HepG2 (cell line): ENCODE measurements around the gene GUCY1A1. TPM values are rescaled to one million over a fixed set of nuclear protein-coding genes. Genes with fewer than 3 reads are reported as not detected.
A peak's percentile ranks its signal among the peaks of the same experiment; 100 is the strongest.

Experiments
- ATAC-seq: fragments of 200-7000 bp; cut with Tn5 transposase; 3 replicates; pipeline ENCODE4 v1.9.1; 2020; ENCODE audit warnings: mild to moderate bottlenecking, moderate library complexity
- BruUV-seq: library from RNA; stranded (reverse); fragments of 400-500 nt; replicated peaks from 2 replicates; lab custom pipeline; 2021; lab: Mats Ljungman, UMichigan
- CTCF ChIA-PET: fragments of 300-600 bp; formaldehyde crosslinking; extraction: SDS; loops from one replicate; lab custom pipeline; 2021; ENCODE audit warnings: low total read pairs, inconsistent platforms, low intra/inter-chr PET ratio; lab: Yijun Ruan, JAX
- POLR2A ChIA-PET: fragments of 350-600 bp; sonication (Branson Sonifier 250); formaldehyde crosslinking; loops from one replicate; lab custom pipeline; 2020; ENCODE audit warnings: antibody characterized with exemption, inconsistent platforms; lab: Yijun Ruan, JAX
- DNase-seq: peaks from one replicate; pipeline ENCODE4 v3.0.0-alpha.2; 2015; ENCODE audit warnings: low spot score
- FAIRE-seq: peaks from 3 replicates; lab custom pipeline; 2011; peaks lifted over from hg19 to GRCh38; lab: Jason Lieb, UNC
- H2AFZ ChIP-seq: one replicate; pipeline ENCODE4 v1.6.1; 2011; ENCODE audit warnings: low read length, inconsistent platforms
- H3K27ac ChIP-seq: fragments of 300-600 bp; 3 replicates; pipeline ENCODE4 v1.8.0; 2011; ENCODE audit warnings: mixed run types, mild to moderate bottlenecking, mixed read lengths, low read length, inconsistent platforms; ENCODE audit not compliant: insufficient read depth; ENCODE audit errors: extremely low read length
- H3K27me3 ChIP-seq, 2 experiments: fragments of 200-600 bp in 1 of 2; 2 replicates in 1 of 2; 3 replicates in 1 of 2; pipeline versions ENCODE4 v1.6.0 to v1.8.0; 2011; ENCODE audit warnings: low read length in 2 of 2, mild to moderate bottlenecking in 2 of 2, moderate library complexity in 2 of 2, inconsistent platforms in 1 of 2; ENCODE audit not compliant: insufficient read depth in 2 of 2, control insufficient read depth in 1 of 2
- H3K36me3 ChIP-seq, 2 experiments: fragments of 200-600 bp in 1 of 2; replicated peaks in 1 of 2; 2 replicates in 1 of 2; 3 replicates in 1 of 2; pipeline versions ENCODE4 v1.5.1 to v1.8.0; 2011; ENCODE audit warnings: low read length in 2 of 2, inconsistent platforms in 1 of 2; ENCODE audit not compliant: insufficient read depth in 2 of 2, control insufficient read depth in 1 of 2
- H3K4me1 ChIP-seq: 2 replicates; pipeline ENCODE4 v1.5.1; 2012; ENCODE audit warnings: low read length, inconsistent platforms; ENCODE audit not compliant: insufficient read depth
- H3K4me2 ChIP-seq: 2 replicates; pipeline ENCODE4 v1.6.0; 2011; ENCODE audit warnings: low read depth, low read length, inconsistent platforms
- H3K4me3 ChIP-seq, 3 experiments: fragments of 200-600 bp in 1 of 3; sonication (generic), shearing (Covaris generic) in 1 of 3; replicated peaks in 1 of 3; 2 replicates each; pipeline ENCODE4 v1.5.1; 2011 to 2016; ENCODE audit warnings: low read length in 3 of 3, inconsistent platforms in 2 of 3, low read depth in 2 of 3, mild to moderate bottlenecking in 2 of 3, control low read depth in 1 of 3, mixed read lengths in 1 of 3; ENCODE audit not compliant: insufficient read depth in 1 of 3
- H3K79me2 ChIP-seq: one replicate; pipeline ENCODE4 v1.6.1; 2011; ENCODE audit warnings: low read length, inconsistent platforms; ENCODE audit not compliant: insufficient read depth
- H3K9ac ChIP-seq: 2 replicates; pipeline ENCODE4 v1.6.0; 2011; ENCODE audit warnings: mild to moderate bottlenecking, low read depth, low read length, inconsistent platforms; ENCODE audit not compliant: insufficient read depth
- H3K9me3 ChIP-seq: 2 replicates; pipeline ENCODE4 v1.5.1; 2012; ENCODE audit warnings: mild to moderate bottlenecking, low read length
- H4K20me1 ChIP-seq: 2 replicates; pipeline ENCODE4 v1.6.0; 2011; ENCODE audit warnings: inconsistent platforms, mild to moderate bottlenecking, low read length, moderate library complexity; ENCODE audit not compliant: insufficient read depth
- CEBPB ChIP-seq: IDR thresholded peaks from 2 replicates; pipeline ENCODE4 v1.6.1; 2011; ENCODE audit warnings: low read depth, low read length, improper control_type of control experiment, borderline replicate concordance
- TBX2 ChIP-seq: sonication (generic); formaldehyde crosslinking; IDR thresholded peaks from 2 replicates; pipeline ENCODE4 v1.5.0; 2020; ENCODE audit warnings: missing genetic modification reagents, mild to moderate bottlenecking, borderline replicate concordance
- U2AF2 ChIP-seq: fragments of 200-400 bp; formaldehyde crosslinking; IDR thresholded peaks from 2 replicates; pipeline ENCODE4 v1.6.1; 2017; ENCODE audit warnings: low read depth, mild to moderate bottlenecking, low read length
- WGBS: methylation state at CpG from one replicate; pipeline ENCODE4 v1.1.6; 2017; ENCODE audit warnings: low lambda C conversion rate; 5-methylcytosine and 5-hydroxymethylcytosine counted together
- in situ Hi-C: cut with HindIII; loops from 2 replicates; pipeline ENCODE4 v1.10.0; 2017; ENCODE audit warnings: low pct_unique_long_range_greater_than_20kb; ENCODE audit not compliant: extremely low pct_ligation_motif_present
- intact Hi-C: fragments of 100-400 bp; cut with micrococcal nuclease; formaldehyde crosslinking; loops from one replicate; pipeline ENCODE4 v1.10.0; 2022; ENCODE audit not compliant: unreplicated experiment
- polyA plus RNA-seq, 8 experiments: library from polyadenylated mRNA; depleted of rRNA in 3 of 8; stranded (reverse) in 7 of 8; unstranded in 1 of 8; fragments of >200 nt; fragmentation: Illumina TruSeq in 4 of 8; extraction: Trizol in 4 of 8; gene quantifications; 2 replicates each; pipeline versions ENCODE4 v1.2.1 to v1.2.3, GENCODE V29; 2011 to 2016; ENCODE audit warnings: low read depth in 4 of 8, missing spikeins in 1 of 8, mixed read lengths in 1 of 8; ENCODE audit not compliant: insufficient read depth in 1 of 8
- total RNA-seq, 5 experiments: library from RNA; depleted of rRNA; stranded (reverse); fragments of >200 nt; fragmentation: Illumina TruSeq; extraction: Trizol; gene quantifications; 2 replicates each; pipeline ENCODE4 v1.2.3, GENCODE V29; 2016; ENCODE audit warnings: low read depth in 1 of 5
- TF ChIP-seq, protein P1 (sequence below): sonication (generic); formaldehyde crosslinking; IDR thresholded peaks from 2 replicates; pipeline ENCODE4 v1.8.0; 2022; ENCODE audit warnings: missing genetic modification reagents, mild to moderate bottlenecking, inconsistent platforms, borderline replicate concordance
- TF ChIP-seq, protein P2 (sequence below): sonication (generic); formaldehyde crosslinking; IDR thresholded peaks from 2 replicates; pipeline ENCODE4 v1.8.0; 2022; ENCODE audit warnings: missing genetic modification reagents, mild to moderate bottlenecking, borderline replicate concordance
- TF ChIP-seq, protein P3 (sequence below): sonication (generic); formaldehyde crosslinking; IDR thresholded peaks from 2 replicates; pipeline ENCODE4 v1.5.1; 2020; ENCODE audit warnings: mild to moderate bottlenecking, moderate library complexity, missing genetic modification reagents
- TF ChIP-seq, protein P4 (sequence below): sonication (generic); formaldehyde crosslinking; IDR thresholded peaks from 2 replicates; pipeline ENCODE4 v1.4.0; 2020; ENCODE audit warnings: mild to moderate bottlenecking, low read depth, missing genetic modification reagents
- TF ChIP-seq, protein P5 (sequence below): sonication (generic); formaldehyde crosslinking; IDR thresholded peaks from 2 replicates; pipeline ENCODE4 v1.5.0; 2020; ENCODE audit warnings: mild to moderate bottlenecking, missing genetic modification reagents, borderline replicate concordance

Gene GUCY1A1
- total and polyA plus RNA-seq, 2 of the 13 experiments (the other 11 are each of a cell fraction or from before 2014, with no cell fraction given): not detected

DNA sequence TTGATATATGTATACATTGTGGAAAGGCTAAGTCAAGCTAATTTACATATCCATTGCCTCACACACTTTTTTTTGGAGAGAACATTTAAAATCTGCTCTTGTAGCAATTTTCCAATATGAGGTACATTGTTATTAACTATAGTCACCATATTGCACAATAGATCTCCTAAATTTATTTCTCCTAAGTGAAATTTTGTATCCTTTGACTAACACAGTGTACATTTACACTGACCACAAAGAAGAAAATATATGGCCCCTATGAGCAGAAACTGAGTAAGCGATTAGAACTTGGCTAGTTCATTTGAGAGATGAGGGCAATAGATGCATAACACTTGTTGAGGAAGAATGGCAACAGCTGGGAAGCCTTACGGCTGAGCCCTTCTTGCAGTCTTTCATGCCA lies 71.9 kb downstream of the GUCY1A1 start:
- FAIRE-seq (no peak), DNase-seq (no peak), ATAC-seq (no peak)
- POLR2A ChIA-PET: no interaction called here
- TF ChIP-seq, protein P1, sequence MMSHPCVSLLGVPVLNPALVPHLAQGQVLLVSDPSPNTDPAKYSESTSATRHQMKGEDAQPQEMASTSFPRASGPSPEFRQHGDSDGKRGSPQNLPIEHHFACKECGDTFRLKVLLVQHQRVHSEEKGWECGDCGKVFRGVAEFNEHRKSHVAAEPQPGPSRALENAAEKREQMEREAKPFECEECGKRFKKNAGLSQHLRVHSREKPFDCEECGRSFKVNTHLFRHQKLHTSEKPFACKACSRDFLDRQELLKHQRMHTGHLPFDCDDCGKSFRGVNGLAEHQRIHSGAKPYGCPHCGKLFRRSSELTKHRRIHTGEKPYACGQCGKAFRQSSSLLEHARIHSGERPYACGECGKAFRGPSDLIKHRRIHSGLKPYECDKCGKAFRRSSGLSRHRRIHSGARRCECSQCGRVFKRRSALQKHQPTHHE (CRISPR knock-in tag): no peak
- TF ChIP-seq TBX2 (CRISPR knock-in tag): no peak
- TF ChIP-seq, protein P2, sequence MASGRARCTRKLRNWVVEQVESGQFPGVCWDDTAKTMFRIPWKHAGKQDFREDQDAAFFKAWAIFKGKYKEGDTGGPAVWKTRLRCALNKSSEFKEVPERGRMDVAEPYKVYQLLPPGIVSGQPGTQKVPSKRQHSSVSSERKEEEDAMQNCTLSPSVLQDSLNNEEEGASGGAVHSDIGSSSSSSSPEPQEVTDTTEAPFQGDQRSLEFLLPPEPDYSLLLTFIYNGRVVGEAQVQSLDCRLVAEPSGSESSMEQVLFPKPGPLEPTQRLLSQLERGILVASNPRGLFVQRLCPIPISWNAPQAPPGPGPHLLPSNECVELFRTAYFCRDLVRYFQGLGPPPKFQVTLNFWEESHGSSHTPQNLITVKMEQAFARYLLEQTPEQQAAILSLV (CRISPR knock-in tag): no peak
- TF ChIP-seq, protein P3, sequence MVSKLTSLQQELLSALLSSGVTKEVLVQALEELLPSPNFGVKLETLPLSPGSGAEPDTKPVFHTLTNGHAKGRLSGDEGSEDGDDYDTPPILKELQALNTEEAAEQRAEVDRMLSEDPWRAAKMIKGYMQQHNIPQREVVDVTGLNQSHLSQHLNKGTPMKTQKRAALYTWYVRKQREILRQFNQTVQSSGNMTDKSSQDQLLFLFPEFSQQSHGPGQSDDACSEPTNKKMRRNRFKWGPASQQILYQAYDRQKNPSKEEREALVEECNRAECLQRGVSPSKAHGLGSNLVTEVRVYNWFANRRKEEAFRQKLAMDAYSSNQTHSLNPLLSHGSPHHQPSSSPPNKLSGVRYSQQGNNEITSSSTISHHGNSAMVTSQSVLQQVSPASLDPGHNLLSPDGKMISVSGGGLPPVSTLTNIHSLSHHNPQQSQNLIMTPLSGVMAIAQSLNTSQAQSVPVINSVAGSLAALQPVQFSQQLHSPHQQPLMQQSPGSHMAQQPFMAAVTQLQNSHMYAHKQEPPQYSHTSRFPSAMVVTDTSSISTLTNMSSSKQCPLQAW (CRISPR knock-in tag): no peak
- TF ChIP-seq CEBPB: peak; percentile 23; the same call in 1 of the 2 replicates
- TF ChIP-seq, protein P4, sequence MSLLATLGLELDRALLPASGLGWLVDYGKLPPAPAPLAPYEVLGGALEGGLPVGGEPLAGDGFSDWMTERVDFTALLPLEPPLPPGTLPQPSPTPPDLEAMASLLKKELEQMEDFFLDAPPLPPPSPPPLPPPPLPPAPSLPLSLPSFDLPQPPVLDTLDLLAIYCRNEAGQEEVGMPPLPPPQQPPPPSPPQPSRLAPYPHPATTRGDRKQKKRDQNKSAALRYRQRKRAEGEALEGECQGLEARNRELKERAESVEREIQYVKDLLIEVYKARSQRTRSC (CRISPR knock-in tag): no peak
- no peak for TF ChIP-seq U2AF2
- TF ChIP-seq, protein P5, sequence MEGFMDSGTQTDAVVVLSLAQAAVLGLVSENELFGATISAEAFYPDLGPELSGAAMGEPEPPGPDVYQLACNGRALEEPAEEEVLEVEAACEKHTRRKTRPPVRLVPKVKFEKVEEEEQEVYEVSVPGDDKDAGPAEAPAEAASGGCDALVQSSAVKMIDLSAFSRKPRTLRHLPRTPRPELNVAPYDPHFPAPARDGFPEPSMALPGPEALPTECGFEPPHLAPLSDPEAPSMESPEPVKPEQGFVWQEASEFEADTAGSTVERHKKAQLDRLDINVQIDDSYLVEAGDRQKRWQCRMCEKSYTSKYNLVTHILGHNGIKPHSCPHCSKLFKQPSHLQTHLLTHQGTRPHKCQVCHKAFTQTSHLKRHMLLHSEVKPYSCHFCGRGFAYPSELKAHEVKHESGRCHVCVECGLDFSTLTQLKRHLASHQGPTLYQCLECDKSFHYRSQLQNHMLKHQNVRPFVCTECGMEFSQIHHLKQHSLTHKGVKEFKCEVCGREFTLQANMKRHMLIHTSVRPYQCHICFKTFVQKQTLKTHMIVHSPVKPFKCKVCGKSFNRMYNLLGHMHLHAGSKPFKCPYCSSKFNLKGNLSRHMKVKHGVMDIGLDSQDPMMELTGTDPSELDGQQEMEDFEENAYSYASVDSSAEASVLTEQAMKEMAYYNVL: no peak
- in situ Hi-C loops (no loop called here), intact Hi-C loops (no loop called here)
- H3K4me1 ChIP-seq: no peaks in the 10 kb centered on the region
- 2% methylated on average over 2 of the region's 2 CpGs for WGBS
- H2AFZ ChIP-seq: no peak overlapping the region
- H3K27ac ChIP-seq: no peak overlapping the region
- H3K9me3 ChIP-seq: no peaks in the 10 kb centered on the region
- no peaks in the 10 kb centered on the region; a peak in 1 of 5 replicates for H3K27me3 ChIP-seq
- H3K4me2 ChIP-seq: no peak overlapping the region
- H3K36me3 ChIP-seq: no peaks in the 10 kb centered on the region
- no peaks in the 10 kb centered on the region for H3K79me2 ChIP-seq
- CTCF ChIA-PET: no interaction called here
- no peaks in the 10 kb centered on the region for H4K20me1 ChIP-seq
- no peak overlapping the region for H3K9ac ChIP-seq
- BruUV-seq: no TSS peak
- H3K4me3 ChIP-seq: no peak overlapping the region
